Activated T-cell treated with anti-CD3 and anti-CD28 coated beads, Interleukin-2, amount 50 U/mL, for 48 hours (primary cell): ENCODE data around the gene RPS6KC1.
"Not testable (repeated sequence)": the region's sequence is repeated elsewhere in the genome, so short reads cannot be mapped to it uniquely, and the experiment has no call there.

Experiments used
- DNase-seq, 2 experiments: peaks; one replicate each; pipeline ENCODE4 v3.0.0-alpha.2; 2020

The RPS6KC1 gene

GRCh38 chr1:213291526-213291925, 240.5 kb downstream of the RPS6KC1 start:
- no peak for DNase-seq

DNA sequence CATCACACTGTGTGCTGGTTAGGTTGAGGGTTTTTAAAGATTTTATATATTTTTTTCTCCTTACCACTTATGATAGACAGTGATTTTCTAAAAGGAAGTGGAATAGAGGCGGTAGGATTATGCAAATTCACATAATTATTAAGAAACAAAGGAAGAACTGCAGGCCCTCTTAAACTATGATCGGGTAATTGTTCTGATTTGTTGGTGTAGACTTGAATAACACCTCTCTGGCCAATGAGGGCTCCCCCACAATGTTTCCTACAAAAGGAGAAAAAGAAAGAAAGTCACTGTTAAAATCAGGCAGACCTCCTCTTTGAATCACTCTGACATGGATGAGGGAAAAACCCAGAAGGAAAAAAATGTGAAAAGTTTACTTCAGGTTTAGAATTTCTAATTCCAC, 241.6 kb downstream of the RPS6KC1 start:
- DNase-seq: no peak

DNA sequence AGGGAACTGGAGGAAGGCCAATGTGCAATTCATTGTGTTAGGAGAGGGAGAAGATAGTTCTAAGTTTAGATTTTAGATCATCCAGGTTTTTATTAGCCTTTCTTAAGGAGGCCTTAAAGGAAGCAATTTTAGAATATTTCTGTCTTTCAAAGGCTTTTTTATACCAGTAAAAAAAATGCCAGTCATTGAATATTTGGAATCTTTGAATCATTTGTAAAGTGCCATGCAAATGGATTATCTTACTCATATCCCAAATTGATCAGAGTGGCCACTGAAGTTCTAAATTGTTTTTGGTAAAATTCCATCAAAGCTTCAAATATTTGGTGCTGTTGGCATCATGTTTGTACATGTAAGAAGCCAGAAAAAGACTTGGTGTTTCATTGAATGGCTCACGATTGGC, 244.8 kb downstream of the RPS6KC1 start:
- no peak for DNase-seq

- DNase-seq: no peak
Observed at GRCh38 chr1:213296558-213296957, 245.5 kb downstream of the RPS6KC1 start.

DNA sequence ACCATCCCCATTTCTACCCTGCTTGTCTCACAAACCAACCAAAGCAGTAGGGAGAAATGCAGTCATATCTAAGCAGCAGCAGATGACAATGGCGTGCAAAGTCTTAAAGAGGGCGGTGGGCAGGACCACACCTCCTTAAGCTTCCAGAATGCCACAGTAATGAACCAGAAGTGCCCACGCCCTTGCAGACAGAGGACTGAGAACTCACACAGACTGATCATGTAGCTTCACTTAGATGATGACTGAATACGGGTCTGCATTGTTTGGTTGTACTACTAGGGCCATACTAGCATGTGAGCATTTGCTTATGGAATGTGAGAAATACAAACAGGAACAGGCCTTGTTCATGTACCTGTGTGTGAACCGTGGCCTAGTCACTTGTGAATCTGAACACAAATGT, 246.0 kb downstream of the RPS6KC1 start:
- no peak for DNase-seq

- no peak for DNase-seq
Observed at GRCh38 chr1:213300433-213300832, 249.4 kb downstream of the RPS6KC1 start.

GRCh38 chr1:213301524-213301923, 250.5 kb downstream of the RPS6KC1 start:
- DNase-seq: not testable (repeated sequence)

DNA sequence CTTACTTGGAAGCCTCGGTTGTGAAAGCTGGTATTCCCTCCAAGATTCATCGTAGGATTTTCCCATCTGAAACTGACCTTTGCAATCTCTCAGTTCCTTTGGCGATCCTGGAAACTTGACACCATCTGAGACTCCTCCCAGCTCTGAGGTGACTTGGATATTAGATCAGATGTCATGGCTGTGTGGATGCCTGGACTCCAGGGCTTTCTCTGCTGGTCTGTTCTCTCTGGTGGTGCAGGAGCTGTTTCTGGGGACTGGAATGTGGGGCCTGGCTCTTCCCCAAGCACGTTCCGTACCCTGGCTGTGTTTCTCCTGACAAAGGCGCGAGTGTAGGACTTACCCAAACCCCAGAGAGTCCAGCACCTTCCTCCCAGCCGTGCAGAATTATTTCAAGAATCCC, 252.2 kb downstream of the RPS6KC1 start:
- DNase-seq: no peak

DNA sequence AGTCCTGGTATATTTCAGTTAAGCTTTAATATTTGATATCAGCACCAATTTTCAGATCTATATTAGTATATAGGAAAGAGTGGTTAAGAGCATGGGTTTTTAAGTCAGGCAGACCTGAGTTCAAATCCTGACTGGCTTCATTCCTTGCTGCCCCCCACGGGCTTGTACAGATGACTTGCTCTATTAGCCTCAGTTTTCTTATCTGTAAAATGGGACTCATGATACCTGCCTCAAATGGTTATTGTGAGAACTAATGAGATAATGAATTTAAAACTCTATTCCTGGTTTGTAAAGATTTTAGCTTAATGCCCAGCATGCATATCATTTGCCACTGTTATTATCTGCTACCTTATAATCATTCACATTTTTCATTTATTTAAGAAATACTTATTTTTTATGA, 264.5 kb downstream of the RPS6KC1 start:
- no peak for DNase-seq

DNA sequence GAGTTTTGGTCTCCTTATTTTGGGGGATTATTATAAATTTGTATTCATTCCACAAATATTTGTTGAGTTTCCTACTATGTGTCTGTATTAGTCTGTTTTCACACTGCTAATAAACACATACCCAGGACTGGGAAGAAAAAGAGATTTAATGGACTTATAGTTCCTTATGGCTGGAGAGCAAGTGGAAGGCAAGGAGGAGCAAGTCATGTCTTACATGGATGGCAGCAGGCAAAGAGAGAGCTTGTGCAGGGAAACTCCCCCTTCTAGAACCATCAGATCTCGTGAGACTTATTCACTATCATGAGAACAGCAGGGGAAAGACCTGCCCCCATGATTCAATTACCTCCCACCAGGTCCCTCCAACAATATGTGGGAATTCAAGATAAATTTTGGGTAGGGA, 267.4 kb downstream of the RPS6KC1 start:
- DNase-seq: not testable (repeated sequence)

GRCh38 chr1:213320191-213320870, 269.3 kb downstream of the RPS6KC1 start:
- no peak for DNase-seq
